PC-3 (cell line): Measurements from ENCODE around the gene FBXO48. TPM values are rescaled to one million over a fixed set of nuclear protein-coding genes. Genes with fewer than 3 reads are reported as not detected.
A peak's percentile ranks its signal among the peaks of the same experiment; 100 is the strongest.

Experiments
- ATAC-seq: fragments of 200-7000 bp; cut with Tn5 transposase; 2 replicates; pipeline ENCODE4 v1.9.1; 2020; ENCODE audit warnings: mild to moderate bottlenecking, moderate library complexity
- BruUV-seq: library from RNA; stranded (reverse); fragments of 400-500 nt; replicated peaks from 2 replicates; lab custom pipeline; 2021; lab: Mats Ljungman, UMichigan
- CTCF ChIA-PET: fragments of 300-600 bp; sonication (Branson Sonifier 250); formaldehyde crosslinking; loops from one replicate; lab custom pipeline; 2022; ENCODE audit warnings: antibody characterized with exemption; lab: Charles Lee
- POLR2A ChIA-PET: fragments of 300-600 bp; sonication (Branson Sonifier 250); formaldehyde crosslinking; loops from one replicate; lab custom pipeline; 2022; ENCODE audit warnings: antibody characterized with exemption; ENCODE audit not compliant: unreplicated experiment; lab: Charles Lee
- DNase-seq: peaks from one replicate; pipeline ENCODE4 v3.0.0-alpha.2; 2015
- H2AFZ ChIP-seq: fragments of 300-600 bp; sonication (generic); 2 replicates; pipeline ENCODE4 v1.6.0; 2016; ENCODE audit warnings: antibody characterized with exemption, low read length
- H3F3A ChIP-seq: fragments of 300-600 bp; sonication (generic); one replicate; pipeline ENCODE4 v1.6.0; 2017; ENCODE audit warnings: antibody characterized with exemption, low read length, control low read depth, mild to moderate bottlenecking; ENCODE audit not compliant: unreplicated experiment
- H3K27ac ChIP-seq: fragments of 300-600 bp; sonication (generic); 2 replicates; pipeline ENCODE4 v1.5.1; 2016; ENCODE audit warnings: mild to moderate bottlenecking, low read length
- H3K27me3 ChIP-seq: fragments of 300-600 bp; sonication (generic); 2 replicates; pipeline ENCODE4 v1.6.1; 2016; ENCODE audit warnings: low read length, mixed read lengths
- H3K36me3 ChIP-seq: fragments of 300-600 bp; sonication (generic); 2 replicates; pipeline ENCODE4 v1.6.1; 2016; ENCODE audit warnings: low read depth, mixed run types, low read length, mixed read lengths
- H3K4me1 ChIP-seq: fragments of 300-600 bp; sonication (generic); 2 replicates; pipeline ENCODE4 v1.5.1; 2016; ENCODE audit warnings: low read length; ENCODE audit not compliant: insufficient read depth
- H3K4me2 ChIP-seq: fragments of 300-600 bp; sonication (generic); 2 replicates; pipeline ENCODE4 v1.6.0; 2016; ENCODE audit warnings: low read length
- H3K4me3 ChIP-seq: fragments of 300-600 bp; sonication (generic); 2 replicates; pipeline ENCODE4 v1.5.1; 2016; ENCODE audit warnings: mild to moderate bottlenecking, low read length, mixed read lengths
- H3K79me2 ChIP-seq: fragments of 300-600 bp; sonication (generic); 2 replicates; pipeline ENCODE4 v1.6.1; 2017; ENCODE audit warnings: low read length, mixed read lengths
- H3K9ac ChIP-seq: fragments of 300-600 bp; sonication (generic); 2 replicates; pipeline ENCODE4 v1.6.0; 2016; ENCODE audit warnings: mild to moderate bottlenecking, low read length
- H3K9me2 ChIP-seq: fragments of 300-600 bp; sonication (generic); replicated peaks from 2 replicates; pipeline ENCODE4 v1.6.1; 2016; ENCODE audit warnings: mixed run types, low read length, mixed read lengths
- H3K9me3 ChIP-seq: fragments of 300-600 bp; sonication (generic); 2 replicates; pipeline ENCODE4 v1.6.1; 2016; ENCODE audit warnings: low read length, mixed read lengths
- H4K20me1 ChIP-seq: fragments of 300-600 bp; sonication (generic); 2 replicates; pipeline ENCODE4 v1.6.1; 2016; ENCODE audit warnings: low read length, mixed read lengths
- CTCF ChIP-seq: fragments of 300-600 bp; sonication (generic); conservative IDR thresholded peaks from 2 replicates; pipeline ENCODE4 v1.5.1; 2017; ENCODE audit warnings: antibody characterized with exemption, low read depth, mild to moderate bottlenecking, low read length
- EZH2 ChIP-seq: fragments of 300-600 bp; sonication (generic); IDR thresholded peaks from one replicate; pipeline ENCODE4 v1.6.1; 2017; ENCODE audit warnings: antibody characterized with exemption, mild to moderate bottlenecking, low read length; ENCODE audit not compliant: unreplicated experiment
- EZH2phosphoT487 ChIP-seq: fragments of 300-600 bp; sonication (generic); IDR thresholded peaks from 2 replicates; pipeline ENCODE4 v1.6.1; 2018; ENCODE audit warnings: mild to moderate bottlenecking, antibody characterized with exemption, low read length, borderline replicate concordance
- intact Hi-C: fragments of 100-400 bp; cut with micrococcal nuclease; formaldehyde crosslinking; loops from 2 replicates; pipeline ENCODE4 v1.9.0; 2023
- total RNA-seq: library from RNA; depleted of rRNA; stranded (reverse); fragments of >200 nt; gene quantifications from 2 replicates; pipeline ENCODE4 v1.2.3, GENCODE V29; 2014

The FBXO48 gene
- total RNA-seq, 1 experiment from 2014 or later = 0.91 TPM

GRCh38 chr2:68472796-68473414 lies 5.8 kb upstream of the FBXO48 start:
- ChIA-PET CTCF (no interaction called here), POLR2A (no interaction called here)
- Histone ChIP-seq H3F3A (no peaks in the 10 kb centered on the region), H3K79me2 (peaks cover 6% of the 10 kb centered on the region; the same call in 1 of the 2 replicates), H3K9ac (no peak overlapping the region), H3K9me2 (no peaks in the 10 kb centered on the region), H3K27ac (no peak overlapping the region), H3K4me1 (peaks cover 17% of the 10 kb centered on the region), H3K9me3 (no peaks in the 10 kb centered on the region), H3K27me3 (no peaks in the 10 kb centered on the region), H2AFZ (no peak overlapping the region), H3K4me3 (no peak overlapping the region), H3K36me3 (no peaks in the 10 kb centered on the region), H4K20me1 (no peaks in the 10 kb centered on the region), H3K4me2 (no peak overlapping the region)
- no peak for TF ChIP-seq CTCF
- TF ChIP-seq EZH2 = no peak
- no peak for TF ChIP-seq EZH2phosphoT487
- BruUV-seq = no TSS peak
- intact Hi-C loops = no loop called here
- DNase-seq (no peak), ATAC-seq (no peak)

DNA sequence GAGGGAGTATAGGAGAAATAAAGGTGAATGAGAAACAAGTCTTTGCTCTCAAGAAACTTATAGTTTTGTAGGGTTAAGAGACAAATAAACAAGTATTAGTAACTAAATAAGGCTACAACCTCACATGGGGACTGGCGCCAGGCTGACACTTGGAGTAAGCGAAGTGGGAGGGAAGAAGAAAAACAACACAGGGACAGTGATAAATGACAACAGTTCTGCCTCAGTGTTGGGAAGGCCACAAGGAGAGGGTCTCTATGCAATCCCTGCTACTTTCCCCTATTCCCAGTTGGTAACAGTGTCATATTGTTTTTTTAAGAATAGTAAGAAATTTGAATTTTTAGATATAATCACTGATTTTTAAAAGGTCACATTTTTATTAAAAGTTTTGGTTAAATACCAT lies 4.3 kb upstream of the FBXO48 start:
- TF ChIP-seq CTCF (no peak), EZH2 (no peak), EZH2phosphoT487 (no peak)
- DNase-seq = no peak
- Histone ChIP-seq H3K9me3 (no peaks in the 10 kb centered on the region), H3K4me1 (peaks cover 17% of the 10 kb centered on the region), H3K9ac (no peak overlapping the region), H3K27ac (no peak overlapping the region), H4K20me1 (no peaks in the 10 kb centered on the region), H3K4me3 (no peak overlapping the region), H3K4me2 (no peak overlapping the region), H3K36me3 (no peaks in the 10 kb centered on the region), H3F3A (no peaks in the 10 kb centered on the region), H3K27me3 (no peaks in the 10 kb centered on the region), H3K9me2 (no peaks in the 10 kb centered on the region), H2AFZ (no peak overlapping the region), H3K79me2 (peaks cover 8% of the 10 kb centered on the region; the same call in 1 of the 2 replicates)
- POLR2A ChIA-PET = no interaction called here
- CTCF ChIA-PET = no interaction called here
- ATAC-seq = no peak
- no TSS peak for BruUV-seq
- intact Hi-C loops = no loop called here

DNA sequence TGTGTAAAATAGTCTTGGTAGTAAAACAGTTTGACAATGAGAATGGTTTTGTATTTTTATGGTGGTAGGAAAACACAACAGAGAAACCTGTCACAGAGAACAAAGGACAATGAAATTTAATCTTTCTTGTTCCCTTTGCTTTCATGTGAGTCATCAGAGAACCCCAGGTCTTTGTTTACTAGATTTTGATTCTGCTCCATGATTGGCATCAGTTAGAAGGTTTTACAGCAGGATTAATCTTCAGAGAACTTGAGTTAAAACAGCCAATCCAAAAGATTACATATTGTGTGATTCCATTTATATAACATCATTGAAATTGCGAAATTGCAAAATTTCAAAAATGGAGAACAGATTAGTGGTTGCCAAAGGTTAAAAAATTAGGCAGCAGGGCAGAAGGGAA lies 2.8 kb upstream of the FBXO48 start:
- no peak overlapping the region for H2AFZ ChIP-seq
- no peaks in the 10 kb centered on the region for H4K20me1 ChIP-seq
- CTCF ChIA-PET = no interaction called here
- H3K79me2 ChIP-seq = peaks cover 8% of the 10 kb centered on the region; the same call in 1 of the 2 replicates
- no peak overlapping the region for H3K4me2 ChIP-seq
- no peaks in the 10 kb centered on the region for H3K9me3 ChIP-seq
- intact Hi-C loops = loop anchor here (5.0 kb wide), 2 partner anchors 437 to 457 kb away; no protein-coding TSS in a partner anchor
- ATAC-seq (no peak), DNase-seq (peak; percentile 70)
- H3K9me2 ChIP-seq = no peaks in the 10 kb centered on the region
- no peaks in the 10 kb centered on the region for H3F3A ChIP-seq
- no peak overlapping the region for H3K27ac ChIP-seq
- H3K9ac ChIP-seq = no peak overlapping the region
- POLR2A ChIA-PET = no interaction called here
- H3K4me3 ChIP-seq = no peak overlapping the region
- BruUV-seq = no TSS peak
- no peaks in the 10 kb centered on the region for H3K27me3 ChIP-seq
- H3K36me3 ChIP-seq = no peaks in the 10 kb centered on the region
- peaks cover 30% of the 10 kb centered on the region for H3K4me1 ChIP-seq
- no peak for TF ChIP-seq CTCF
- no peak for TF ChIP-seq EZH2
- no peak for TF ChIP-seq EZH2phosphoT487
